SH-SY5Y (cell line): Measurements from ENCODE around the gene OCA2.

ENCODE experiments used
- GATA2 ChIP-seq: IDR thresholded peaks from 2 replicates; pipeline ENCODE4 v1.6.1; 2011; ENCODE audit warnings: mild to moderate bottlenecking, low read depth, low read length
- GATA3 ChIP-seq: IDR thresholded peaks from 2 replicates; pipeline ENCODE4 v1.6.1; 2011; ENCODE audit warnings: low read depth, mild to moderate bottlenecking, low read length, moderate library complexity

- TF ChIP-seq GATA3 (no peak), GATA2 (no peak)
Observed at GRCh38 chr15:27820232-27820631, 278.9 kb downstream of the OCA2 start.
